ENCODE data around the gene SMIM13.

The SMIM13 gene

GRCh38 chr6:11121851-11122250 is 28.2 kb downstream of the SMIM13 start:
- DNase-seq: no peak

- no peak for DNase-seq
These were observed 28.7 kb downstream of the SMIM13 start for GRCh38 chr6:11122380-11122779.

GRCh38 chr6:11123978-11124377 is 30.3 kb downstream of the SMIM13 start:
- no peak for DNase-seq

- no peak for DNase-seq
These were observed 33.2 kb downstream of the SMIM13 start for GRCh38 chr6:11126876-11127275.

GRCh38 chr6:11128608-11129007 is 35.0 kb downstream of the SMIM13 start:
- DNase-seq: peak in 2 of 56 donors; percentile 2 to 8

GRCh38 chr6:11129908-11130565 is 36.4 kb downstream of the SMIM13 start:
- DNase-seq: no peak

DNA sequence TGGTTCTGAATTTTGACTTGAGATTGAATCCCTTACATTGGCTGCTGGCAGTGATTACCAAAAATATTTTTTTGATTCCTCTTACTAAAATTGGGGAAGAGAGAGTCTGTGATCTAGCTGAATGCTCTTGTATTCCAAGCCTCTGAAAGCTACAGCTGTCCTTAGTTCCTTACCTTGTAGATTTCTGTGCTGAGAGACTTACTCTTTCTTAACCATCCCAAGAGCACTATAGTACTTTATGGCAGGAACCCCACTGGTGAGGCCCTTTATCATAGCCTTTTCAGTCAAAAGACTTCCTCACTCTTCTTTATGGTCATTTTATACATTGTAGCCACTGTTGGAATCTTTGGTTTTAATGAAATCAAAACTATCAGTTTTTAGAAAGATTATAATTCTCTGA is 37.0 kb downstream of the SMIM13 start:
- no peak for DNase-seq

- no peak for DNase-seq
These were observed 38.7 kb downstream of the SMIM13 start for GRCh38 chr6:11132194-11132888.

- DNase-seq: no peak
These were observed 39.6 kb downstream of the SMIM13 start for GRCh38 chr6:11133281-11133680.

DNA sequence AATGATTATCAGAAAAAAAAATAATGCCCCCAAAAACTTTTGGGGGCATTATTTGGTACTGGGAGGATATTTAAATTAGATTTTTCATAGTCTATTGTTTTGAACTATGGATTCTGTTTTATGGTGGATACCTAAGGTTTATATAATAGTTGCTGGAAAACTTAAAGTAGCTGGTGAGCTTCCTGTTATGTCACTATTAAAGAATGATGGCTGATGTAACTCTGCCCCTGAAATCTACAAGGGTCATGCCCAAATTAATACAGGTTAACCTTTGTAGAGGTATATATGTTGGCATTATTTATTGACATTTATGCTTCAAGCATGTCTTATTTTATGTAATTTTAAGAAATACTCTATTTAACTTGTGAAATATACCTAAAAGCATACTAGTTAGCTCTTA is 43.2 kb downstream of the SMIM13 start:
- no peak for DNase-seq

GRCh38 chr6:11139051-11139960 is 45.7 kb downstream of the SMIM13 start:
- no peak for DNase-seq

- DNase-seq: no peak
These were observed 46.4 kb downstream of the SMIM13 start for GRCh38 chr6:11140056-11140455.

DNA sequence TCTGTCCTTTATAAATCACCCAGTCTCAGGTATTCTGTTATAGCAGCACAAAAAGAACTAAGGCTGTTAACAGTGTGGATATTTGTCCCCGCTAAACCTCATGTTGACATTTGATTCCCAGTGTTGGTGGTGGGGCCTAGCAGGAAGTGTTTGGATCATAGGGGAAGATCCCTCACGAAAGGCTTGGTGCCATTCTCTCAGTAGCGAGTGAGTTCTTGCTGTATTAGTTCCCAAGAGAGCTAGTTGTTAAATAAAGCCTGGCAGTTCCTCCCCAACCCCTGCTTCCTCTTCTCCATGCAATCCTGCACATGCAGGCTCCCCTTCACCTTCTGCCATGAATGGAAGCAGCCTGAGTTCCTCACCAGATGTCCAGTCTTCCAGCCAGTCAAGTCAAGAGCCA is 47.7 kb downstream of the SMIM13 start:
- no peak for DNase-seq

GRCh38 chr6:11142296-11143027 is 48.8 kb downstream of the SMIM13 start:
- DNase-seq: no peak

DNA sequence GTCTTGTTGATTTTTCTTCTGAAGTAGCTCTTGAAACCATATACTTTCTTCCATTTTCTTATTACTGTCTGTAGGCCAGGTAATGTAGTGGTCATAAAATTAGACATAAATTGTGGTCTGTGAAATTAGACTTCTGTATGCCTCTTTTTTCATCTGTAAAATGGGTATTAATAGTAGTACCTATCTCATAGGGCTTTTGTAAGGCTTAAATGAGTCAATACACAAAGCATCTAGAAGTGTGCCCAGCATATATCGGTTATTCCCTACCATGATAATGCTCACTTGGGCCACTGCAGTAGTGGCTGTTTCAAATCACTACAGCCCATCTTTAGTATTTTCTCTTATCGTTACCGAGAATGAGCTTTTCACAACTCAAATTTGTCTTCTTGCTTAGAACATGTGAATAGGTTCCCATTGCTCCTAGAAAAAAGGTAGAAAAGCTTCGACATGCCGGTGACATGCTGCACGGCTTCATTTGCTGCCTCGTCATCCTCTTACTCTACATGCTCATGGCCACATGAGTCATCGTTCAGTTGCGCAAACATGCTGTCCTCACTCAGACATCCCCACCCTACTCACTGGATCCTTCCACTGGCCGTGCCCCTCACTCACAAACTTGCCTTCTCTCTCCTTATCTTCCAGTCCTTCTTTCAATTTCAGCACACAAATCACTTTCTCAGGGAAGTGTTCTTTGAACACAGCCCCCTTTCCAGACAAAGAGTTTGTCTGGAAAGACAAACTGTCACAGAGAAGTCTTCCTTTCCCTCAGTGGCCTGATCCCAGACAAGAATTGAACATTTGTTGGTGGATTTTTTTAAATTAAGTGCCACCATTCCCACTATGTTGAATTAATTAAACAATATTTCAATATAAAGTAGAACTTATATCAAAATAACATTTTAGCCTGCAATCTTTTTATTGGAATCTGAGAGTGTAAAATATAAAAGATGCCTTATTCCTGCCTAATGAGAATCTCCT is 50.0 kb downstream of the SMIM13 start:
- no peak for DNase-seq

GRCh38 chr6:11144393-11144851 is 50.8 kb downstream of the SMIM13 start:
- peak in 50 of 56 donors; percentile 8 to 84 (median 50) for DNase-seq

DNA sequence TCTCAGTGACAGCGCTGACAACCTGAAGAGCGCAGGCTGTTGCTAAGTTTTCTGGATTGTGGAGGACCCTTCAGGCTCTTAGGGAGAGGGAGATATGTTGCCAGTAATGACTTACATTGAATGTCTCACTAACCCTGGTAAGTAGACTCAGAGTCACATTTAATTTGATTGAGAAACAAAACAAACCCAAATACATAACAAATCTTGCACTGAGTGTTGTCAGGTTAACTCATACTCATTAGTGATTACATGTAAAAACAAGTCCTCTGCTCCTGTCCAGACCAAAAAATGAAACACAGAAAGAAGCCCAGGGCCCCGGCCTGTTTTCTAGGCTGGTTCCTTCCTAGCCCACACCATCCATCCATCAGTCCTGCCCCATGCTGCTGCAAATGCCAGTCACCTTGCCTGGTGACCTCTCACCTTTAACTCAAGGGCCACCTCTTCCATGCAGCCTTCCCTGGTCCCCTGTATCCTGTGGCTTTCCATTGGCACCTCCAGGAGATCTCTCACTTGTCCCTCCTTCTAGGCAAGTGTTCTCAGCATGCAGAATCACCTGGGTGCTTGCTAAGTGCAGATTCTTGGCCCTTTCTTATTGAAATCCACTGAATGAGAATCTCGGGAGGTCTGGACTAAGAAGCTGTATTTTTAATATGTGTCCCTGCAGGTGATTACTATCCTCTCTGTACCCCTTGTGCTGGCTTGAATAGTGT is 52.6 kb downstream of the SMIM13 start:
- no peak for DNase-seq

DNA sequence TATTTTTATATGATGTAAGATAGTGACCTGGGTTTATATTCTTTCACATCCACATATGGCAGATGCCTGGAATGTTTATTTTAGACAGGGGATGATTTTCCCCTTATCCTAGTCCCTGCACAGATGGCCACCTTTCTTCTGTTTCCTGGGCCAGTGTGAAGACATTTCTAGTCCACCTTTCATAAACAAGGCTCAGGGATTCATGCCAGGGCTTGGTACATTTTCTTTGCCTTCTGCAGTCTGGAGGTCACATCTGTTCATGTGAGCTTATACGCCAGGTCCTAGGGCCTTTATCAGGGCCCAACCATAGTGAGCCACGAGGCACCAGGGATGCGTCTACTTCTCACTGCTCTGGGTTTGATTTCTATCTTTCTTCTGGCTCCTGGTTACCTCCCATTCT is 55.9 kb downstream of the SMIM13 start:
- no peak for DNase-seq

DNA sequence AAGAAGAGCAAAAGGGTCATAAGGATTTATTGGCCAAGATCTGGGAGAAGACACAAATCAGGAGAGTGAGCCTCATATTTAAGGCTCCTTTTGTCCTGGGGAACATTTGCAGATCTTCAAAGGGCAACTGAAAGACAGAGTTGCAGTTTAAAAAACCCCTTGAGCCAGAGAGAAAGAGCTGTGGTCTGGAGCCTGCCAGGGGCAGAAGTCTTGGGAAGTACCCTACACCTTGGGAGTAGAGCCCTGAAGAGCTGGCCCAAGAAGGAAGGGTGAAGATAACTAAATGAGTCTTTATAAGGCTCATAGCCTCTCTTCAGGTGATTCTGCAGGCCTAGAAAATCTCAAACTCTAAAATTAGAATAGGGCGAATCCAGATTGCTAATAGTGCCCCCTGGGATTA is 57.9 kb downstream of the SMIM13 start:
- no peak for DNase-seq
